HepG2 (cell line): Measurements from ENCODE around the gene DOK4. TPM values are rescaled to one million over a fixed set of nuclear protein-coding genes. Genes with fewer than 3 reads are reported as not detected.
A peak's percentile ranks its signal among the peaks of the same experiment; 100 is the strongest.

Source experiments
- GABPB1 ChIP-seq: IDR thresholded peaks from 2 replicates; pipeline ENCODE4 v1.6.1; 2016; ENCODE audit warnings: mild to moderate bottlenecking, missing genetic modification reagents, moderate library complexity, missing compliant biosample characterization
- MTA1 ChIP-seq: sonication (generic); formaldehyde crosslinking; IDR thresholded peaks from 2 replicates; pipeline ENCODE4 v1.4.0; 2020; ENCODE audit warnings: missing genetic modification reagents, mild to moderate bottlenecking, borderline replicate concordance
- PAF1 ChIP-seq: IDR thresholded peaks from 2 replicates; pipeline ENCODE4 v1.6.1; 2016; ENCODE audit warnings: missing genetic modification reagents, missing compliant biosample characterization
- REPIN1 ChIP-seq: sonication (generic); formaldehyde crosslinking; IDR thresholded peaks from 2 replicates; pipeline ENCODE4 v1.8.0; 2022; ENCODE audit warnings: missing genetic modification reagents, low read depth, mild to moderate bottlenecking, borderline replicate concordance
- RFXAP ChIP-seq: sonication (generic); formaldehyde crosslinking; IDR thresholded peaks from 2 replicates; pipeline ENCODE4 v1.4.0; 2020; ENCODE audit warnings: missing genetic modification reagents, borderline replicate concordance
- SNRNP70 ChIP-seq: fragments of 200-400 bp; formaldehyde crosslinking; IDR thresholded peaks from 2 replicates; pipeline ENCODE4 v1.6.1; 2017; ENCODE audit warnings: mild to moderate bottlenecking, low read depth, low read length, moderate library complexity
- SOX13 ChIP-seq, 3 experiments: fragments of 450-650 bp in 1 of 3; sonication (generic) in 1 of 3; formaldehyde crosslinking in 1 of 3; IDR thresholded peaks in 2 of 3; conservative IDR thresholded peaks in 1 of 3; 2 replicates each; pipeline versions ENCODE4 v1.5.0 to v1.6.1; 2016 to 2020; ENCODE audit warnings: antibody characterized with exemption in 1 of 3, mild to moderate bottlenecking in 1 of 3, missing compliant biosample characterization in 1 of 3, missing genetic modification reagents in 1 of 3, moderate library complexity in 1 of 3
- TBX2 ChIP-seq: sonication (generic); formaldehyde crosslinking; IDR thresholded peaks from 2 replicates; pipeline ENCODE4 v1.5.0; 2020; ENCODE audit warnings: missing genetic modification reagents, mild to moderate bottlenecking, borderline replicate concordance
- WIZ ChIP-seq: sonication (generic); formaldehyde crosslinking; IDR thresholded peaks from 2 replicates; pipeline ENCODE4 v1.5.1; 2020; ENCODE audit warnings: mild to moderate bottlenecking, missing genetic modification reagents
- ZNF260 ChIP-seq: sonication (generic); formaldehyde crosslinking; IDR thresholded peaks from 2 replicates; pipeline ENCODE4 v1.4.0; 2020; ENCODE audit warnings: missing genetic modification reagents, low read depth, mild to moderate bottlenecking, borderline replicate concordance
- ZNF44 ChIP-seq: sonication (generic); formaldehyde crosslinking; IDR thresholded peaks from 2 replicates; pipeline ENCODE4 v1.5.1; 2020; ENCODE audit warnings: mild to moderate bottlenecking, missing genetic modification reagents
- ZNF556 ChIP-seq: sonication (generic); formaldehyde crosslinking; IDR thresholded peaks from 2 replicates; pipeline ENCODE4 v1.4.0; 2020; ENCODE audit warnings: mild to moderate bottlenecking, missing genetic modification reagents, borderline replicate concordance
- ZNF607 ChIP-seq: sonication (generic); formaldehyde crosslinking; IDR thresholded peaks from 2 replicates; pipeline ENCODE4 v1.5.1; 2020; ENCODE audit warnings: missing genetic modification reagents, mild to moderate bottlenecking, borderline replicate concordance
- polyA plus RNA-seq, 8 experiments: library from polyadenylated mRNA; depleted of rRNA in 3 of 8; stranded (reverse) in 7 of 8; unstranded in 1 of 8; fragments of >200 nt; fragmentation: Illumina TruSeq in 4 of 8; extraction: Trizol in 4 of 8; gene quantifications; 2 replicates each; pipeline versions ENCODE4 v1.2.1 to v1.2.3, GENCODE V29; 2011 to 2016; ENCODE audit warnings: low read depth in 4 of 8, missing spikeins in 1 of 8, mixed read lengths in 1 of 8; ENCODE audit not compliant: insufficient read depth in 1 of 8
- total RNA-seq, 5 experiments: library from RNA; depleted of rRNA; stranded (reverse); fragments of >200 nt; fragmentation: Illumina TruSeq; extraction: Trizol; gene quantifications; 2 replicates each; pipeline ENCODE4 v1.2.3, GENCODE V29; 2016; ENCODE audit warnings: low read depth in 1 of 5
- TF ChIP-seq, protein P1 (sequence below): sonication (generic); formaldehyde crosslinking; IDR thresholded peaks from 2 replicates; pipeline ENCODE4 v1.9.0; 2021; ENCODE audit warnings: mild to moderate bottlenecking, missing genetic modification reagents
- TF ChIP-seq, protein P2 (sequence below): conservative IDR thresholded peaks from 2 replicates; pipeline ENCODE4 v1.6.1; 2018; ENCODE audit warnings: missing genetic modification reagents
- TF ChIP-seq, protein P3 (sequence below), 2 experiments: sonication (generic) in 1 of 2; formaldehyde crosslinking in 1 of 2; IDR thresholded peaks; 2 replicates each; pipeline versions ENCODE4 v1.4.0 to v1.6.1; 2018 to 2020; ENCODE audit warnings: missing genetic modification reagents in 2 of 2, borderline replicate concordance in 1 of 2, low read depth in 1 of 2, mild to moderate bottlenecking in 1 of 2, missing biosample characterization in 1 of 2
- TF ChIP-seq, protein P4 (sequence below): sonication (generic); formaldehyde crosslinking; IDR thresholded peaks from 2 replicates; pipeline ENCODE4 v1.4.0; 2020; ENCODE audit warnings: mild to moderate bottlenecking, missing genetic modification reagents

DOK4 gene
- total and polyA plus RNA-seq, 2 of the 13 experiments (the other 11 are each of a cell fraction or from before 2014, with no cell fraction given) = 52.7 to 70.0 TPM

DNA sequence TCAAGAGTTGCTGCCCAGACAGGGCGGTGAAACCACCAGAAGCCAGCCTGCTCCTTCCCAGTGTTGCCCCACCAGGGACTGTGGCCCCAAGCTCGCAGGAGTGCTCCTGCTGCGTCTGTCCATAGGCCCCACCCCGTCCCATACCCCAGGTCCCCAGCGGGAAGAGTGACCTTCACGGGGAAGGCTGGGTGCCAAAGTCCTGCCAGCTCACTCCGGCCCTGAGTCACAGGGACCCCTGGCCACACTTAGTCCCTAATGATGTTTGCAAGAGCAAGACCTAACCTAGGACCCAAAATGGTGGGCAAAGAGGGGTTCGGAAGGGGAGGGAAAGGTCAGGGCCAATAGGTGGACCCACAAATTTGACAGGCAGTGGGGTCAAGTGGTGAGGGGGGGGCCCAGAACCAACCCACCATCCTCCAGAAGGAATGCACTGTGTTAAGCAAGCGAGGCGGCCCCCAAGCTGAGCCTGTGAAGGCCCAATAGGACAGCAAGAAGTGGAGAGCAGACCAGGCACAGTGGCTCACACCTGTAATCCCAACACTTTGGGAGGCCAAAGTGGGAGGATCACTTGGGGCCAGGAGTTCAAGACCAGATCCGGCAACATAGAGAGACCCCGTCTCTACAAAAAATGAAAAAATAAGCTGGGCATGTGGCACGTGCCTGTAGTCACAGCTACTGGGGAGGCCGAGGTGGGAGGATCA is 3.3 kb downstream of the DOK4 start (continued):
- TF ChIP-seq, protein P1, sequence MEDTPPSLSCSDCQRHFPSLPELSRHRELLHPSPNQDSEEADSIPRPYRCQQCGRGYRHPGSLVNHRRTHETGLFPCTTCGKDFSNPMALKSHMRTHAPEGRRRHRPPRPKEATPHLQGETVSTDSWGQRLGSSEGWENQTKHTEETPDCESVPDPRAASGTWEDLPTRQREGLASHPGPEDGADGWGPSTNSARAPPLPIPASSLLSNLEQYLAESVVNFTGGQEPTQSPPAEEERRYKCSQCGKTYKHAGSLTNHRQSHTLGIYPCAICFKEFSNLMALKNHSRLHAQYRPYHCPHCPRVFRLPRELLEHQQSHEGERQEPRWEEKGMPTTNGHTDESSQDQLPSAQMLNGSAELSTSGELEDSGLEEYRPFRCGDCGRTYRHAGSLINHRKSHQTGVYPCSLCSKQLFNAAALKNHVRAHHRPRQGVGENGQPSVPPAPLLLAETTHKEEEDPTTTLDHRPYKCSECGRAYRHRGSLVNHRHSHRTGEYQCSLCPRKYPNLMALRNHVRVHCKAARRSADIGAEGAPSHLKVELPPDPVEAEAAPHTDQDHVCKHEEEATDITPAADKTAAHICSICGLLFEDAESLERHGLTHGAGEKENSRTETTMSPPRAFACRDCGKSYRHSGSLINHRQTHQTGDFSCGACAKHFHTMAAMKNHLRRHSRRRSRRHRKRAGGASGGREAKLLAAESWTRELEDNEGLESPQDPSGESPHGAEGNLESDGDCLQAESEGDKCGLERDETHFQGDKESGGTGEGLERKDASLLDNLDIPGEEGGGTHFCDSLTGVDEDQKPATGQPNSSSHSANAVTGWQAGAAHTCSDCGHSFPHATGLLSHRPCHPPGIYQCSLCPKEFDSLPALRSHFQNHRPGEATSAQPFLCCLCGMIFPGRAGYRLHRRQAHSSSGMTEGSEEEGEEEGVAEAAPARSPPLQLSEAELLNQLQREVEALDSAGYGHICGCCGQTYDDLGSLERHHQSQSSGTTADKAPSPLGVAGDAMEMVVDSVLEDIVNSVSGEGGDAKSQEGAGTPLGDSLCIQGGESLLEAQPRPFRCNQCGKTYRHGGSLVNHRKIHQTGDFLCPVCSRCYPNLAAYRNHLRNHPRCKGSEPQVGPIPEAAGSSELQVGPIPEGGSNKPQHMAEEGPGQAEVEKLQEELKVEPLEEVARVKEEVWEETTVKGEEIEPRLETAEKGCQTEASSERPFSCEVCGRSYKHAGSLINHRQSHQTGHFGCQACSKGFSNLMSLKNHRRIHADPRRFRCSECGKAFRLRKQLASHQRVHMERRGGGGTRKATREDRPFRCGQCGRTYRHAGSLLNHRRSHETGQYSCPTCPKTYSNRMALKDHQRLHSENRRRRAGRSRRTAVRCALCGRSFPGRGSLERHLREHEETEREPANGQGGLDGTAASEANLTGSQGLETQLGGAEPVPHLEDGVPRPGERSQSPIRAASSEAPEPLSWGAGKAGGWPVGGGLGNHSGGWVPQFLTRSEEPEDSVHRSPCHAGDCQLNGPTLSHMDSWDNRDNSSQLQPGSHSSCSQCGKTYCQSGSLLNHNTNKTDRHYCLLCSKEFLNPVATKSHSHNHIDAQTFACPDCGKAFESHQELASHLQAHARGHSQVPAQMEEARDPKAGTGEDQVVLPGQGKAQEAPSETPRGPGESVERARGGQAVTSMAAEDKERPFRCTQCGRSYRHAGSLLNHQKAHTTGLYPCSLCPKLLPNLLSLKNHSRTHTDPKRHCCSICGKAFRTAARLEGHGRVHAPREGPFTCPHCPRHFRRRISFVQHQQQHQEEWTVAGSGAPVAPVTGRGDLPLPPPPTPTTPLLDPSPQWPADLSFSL (CRISPR knock-in tag) = no peak; the same call in 1 of the 2 replicates
- TF ChIP-seq ZNF607 = peak; percentile 72; the same call in 1 of the 2 replicates
- TF ChIP-seq RFXAP = no peak
- peak; percentile 84; the same call in 1 of the 2 replicates for TF ChIP-seq ZNF556 (CRISPR knock-in tag)
- no peak for TF ChIP-seq SNRNP70
- TF ChIP-seq WIZ (CRISPR knock-in tag) = 0 out of 2 replicates have a peak, but pooled peaks have one; percentile 34
- peak; percentile 96; the same call in 1 of the 2 replicates for TF ChIP-seq MTA1 (CRISPR knock-in tag)
- TF ChIP-seq, protein P2, sequence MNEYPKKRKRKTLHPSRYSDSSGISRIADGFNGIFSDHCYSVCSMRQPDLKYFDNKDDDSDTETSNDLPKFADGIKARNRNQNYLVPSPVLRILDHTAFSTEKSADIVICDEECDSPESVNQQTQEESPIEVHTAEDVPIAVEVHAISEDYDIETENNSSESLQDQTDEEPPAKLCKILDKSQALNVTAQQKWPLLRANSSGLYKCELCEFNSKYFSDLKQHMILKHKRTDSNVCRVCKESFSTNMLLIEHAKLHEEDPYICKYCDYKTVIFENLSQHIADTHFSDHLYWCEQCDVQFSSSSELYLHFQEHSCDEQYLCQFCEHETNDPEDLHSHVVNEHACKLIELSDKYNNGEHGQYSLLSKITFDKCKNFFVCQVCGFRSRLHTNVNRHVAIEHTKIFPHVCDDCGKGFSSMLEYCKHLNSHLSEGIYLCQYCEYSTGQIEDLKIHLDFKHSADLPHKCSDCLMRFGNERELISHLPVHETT (CRISPR knock-in tag) = no peak
- peak; percentile 93 for TF ChIP-seq TBX2 (CRISPR knock-in tag)
- TF ChIP-seq GABPB1 (CRISPR knock-in tag) = peak; percentile 48; the same call in 1 of the 2 replicates
- TF ChIP-seq, protein P3, sequence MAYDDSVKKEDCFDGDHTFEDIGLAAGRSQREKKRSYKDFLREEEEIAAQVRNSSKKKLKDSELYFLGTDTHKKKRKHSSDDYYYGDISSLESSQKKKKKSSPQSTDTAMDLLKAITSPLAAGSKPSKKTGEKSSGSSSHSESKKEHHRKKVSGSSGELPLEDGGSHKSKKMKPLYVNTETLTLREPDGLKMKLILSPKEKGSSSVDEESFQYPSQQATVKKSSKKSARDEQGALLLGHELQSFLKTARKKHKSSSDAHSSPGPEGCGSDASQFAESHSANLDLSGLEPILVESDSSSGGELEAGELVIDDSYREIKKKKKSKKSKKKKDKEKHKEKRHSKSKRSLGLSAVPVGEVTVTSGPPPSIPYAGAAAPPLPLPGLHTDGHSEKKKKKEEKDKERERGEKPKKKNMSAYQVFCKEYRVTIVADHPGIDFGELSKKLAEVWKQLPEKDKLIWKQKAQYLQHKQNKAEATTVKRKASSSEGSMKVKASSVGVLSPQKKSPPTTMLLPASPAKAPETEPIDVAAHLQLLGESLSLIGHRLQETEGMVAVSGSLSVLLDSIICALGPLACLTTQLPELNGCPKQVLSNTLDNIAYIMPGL (CRISPR knock-in tag; IDR thresholded peaks at IDR 0.05; ENCODE audit: borderline replicate concordance in 1 of 2, low read depth in 1 of 2) = peak; percentile 22 to 63; a peak in 2 of 4 replicates
- peak; percentile 91 for TF ChIP-seq REPIN1 (CRISPR knock-in tag)
- TF ChIP-seq PAF1 (CRISPR knock-in tag) = no peak
- no peak for TF ChIP-seq SOX13 (IDR thresholded peaks at IDR 0.05)
- 0 out of 4 replicates have a peak, but pooled peaks of 1 of the 2 experiments have one; percentile 27 for TF ChIP-seq SOX13 (CRISPR knock-in tag; conservative IDR thresholded peaks at IDR 0.05 in 1 of 2, IDR thresholded peaks at IDR 0.05 in 1 of 2)
- 0 out of 2 replicates have a peak, but pooled peaks have one; percentile 50 for TF ChIP-seq ZNF44 (CRISPR knock-in tag)
- TF ChIP-seq, protein P4, sequence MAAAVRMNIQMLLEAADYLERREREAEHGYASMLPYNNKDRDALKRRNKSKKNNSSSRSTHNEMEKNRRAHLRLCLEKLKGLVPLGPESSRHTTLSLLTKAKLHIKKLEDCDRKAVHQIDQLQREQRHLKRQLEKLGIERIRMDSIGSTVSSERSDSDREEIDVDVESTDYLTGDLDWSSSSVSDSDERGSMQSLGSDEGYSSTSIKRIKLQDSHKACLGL = no peak; the same call in 1 of the 2 replicates
- TF ChIP-seq ZNF260 = no peak
